ENCODE results near the gene DISC1. TPM values are rescaled to one million over a fixed set of nuclear protein-coding genes. Genes with fewer than 3 reads are reported as not detected.

The DISC1 gene
- total RNA-seq, 1 donor from 2014 or later, result 4.3 TPM

GRCh38 chr1:231856894-231857293, 230.3 kb downstream of the DISC1 start:
- intact Hi-C loops (cut with micrococcal nuclease), result no loop called here

GRCh38 chr1:231857609-231858135, 231.1 kb downstream of the DISC1 start:
- no peak for DNase-seq
- no peak for ATAC-seq
- intact Hi-C loops (cut with micrococcal nuclease), result no loop called here

More at GRCh38 chr1:231856894-231857293, 230.3 kb downstream of the DISC1 start:
- DNase-seq (no peak), ATAC-seq (no peak)

- ATAC-seq, result no peak
- intact Hi-C loops (cut with micrococcal nuclease), result loop anchor here (10.0 kb wide), 1 partner anchor 744 kb away; no protein-coding TSS in a partner anchor
- DNase-seq, result no peak
Measured at GRCh38 chr1:231860221-231861088, 233.9 kb downstream of the DISC1 start.

- DNase-seq, result no peak
- intact Hi-C loops (cut with micrococcal nuclease), result loop anchor here (10.0 kb wide), 1 partner anchor 743 kb away; no protein-coding TSS in a partner anchor
- ATAC-seq, result peak; percentile 96
Measured at GRCh38 chr1:231861541-231862481, 235.2 kb downstream of the DISC1 start.

GRCh38 chr1:231862611-231863010, 236.0 kb downstream of the DISC1 start:
- ATAC-seq, result peak; percentile 23
- DNase-seq, result peak; percentile 63
- intact Hi-C loops (cut with micrococcal nuclease), result loop anchor here (10.0 kb wide), 1 partner anchor 742 kb away; no protein-coding TSS in a partner anchor

GRCh38 chr1:231865331-231865730, 238.7 kb downstream of the DISC1 start:
- ATAC-seq (no peak), DNase-seq (no peak)
- intact Hi-C loops (cut with micrococcal nuclease), result loop anchor here (10.0 kb wide), 1 partner anchor 739 kb away; no protein-coding TSS in a partner anchor

- intact Hi-C loops (cut with micrococcal nuclease), result loop anchor here (10.0 kb wide), 1 partner anchor 738 kb away; no protein-coding TSS in a partner anchor
- ATAC-seq, result peak; percentile 45
- DNase-seq, result peak; percentile 61
Measured at GRCh38 chr1:231866392-231867331, 240.1 kb downstream of the DISC1 start.

- intact Hi-C loops (cut with micrococcal nuclease), result loop anchor here (10.0 kb wide), 1 partner anchor 737 kb away; no protein-coding TSS in a partner anchor
- peak; percentile 63 for ATAC-seq
- DNase-seq, result no peak
Measured at GRCh38 chr1:231867607-231868006, 241.0 kb downstream of the DISC1 start.

GRCh38 chr1:231869364-231869763, 242.8 kb downstream of the DISC1 start:
- peak; percentile 31 for ATAC-seq

GRCh38 chr1:231871471-231871870, 244.9 kb downstream of the DISC1 start:
- ATAC-seq (no peak), DNase-seq (no peak)
- intact Hi-C loops (cut with micrococcal nuclease), result no loop called here

More at GRCh38 chr1:231869364-231869763, 242.8 kb downstream of the DISC1 start:
- no peak for DNase-seq
- intact Hi-C loops (cut with micrococcal nuclease), result loop anchor here (10.0 kb wide), 1 partner anchor 735 kb away; no protein-coding TSS in a partner anchor

GRCh38 chr1:231871878-231872277, 245.3 kb downstream of the DISC1 start:
- intact Hi-C loops (cut with micrococcal nuclease), result no loop called here

GRCh38 chr1:231872461-231872910, 245.9 kb downstream of the DISC1 start:
- DNase-seq (no peak), ATAC-seq (no peak)
- intact Hi-C loops (cut with micrococcal nuclease), result no loop called here

More at GRCh38 chr1:231871878-231872277, 245.3 kb downstream of the DISC1 start:
- no peak for DNase-seq
- ATAC-seq, result no peak

GRCh38 chr1:231878737-231879136, 252.1 kb downstream of the DISC1 start:
- intact Hi-C loops (cut with micrococcal nuclease), result no loop called here
- ATAC-seq (no peak), DNase-seq (no peak)

- DNase-seq (no peak), ATAC-seq (no peak)
- intact Hi-C loops (cut with micrococcal nuclease), result no loop called here
Measured at GRCh38 chr1:231879296-231879695, 252.7 kb downstream of the DISC1 start.

- intact Hi-C loops (cut with micrococcal nuclease), result no loop called here
- ATAC-seq (no peak), DNase-seq (no peak)
Measured at GRCh38 chr1:231882333-231882732, 255.7 kb downstream of the DISC1 start.

- ATAC-seq (no peak), DNase-seq (no peak)
- intact Hi-C loops (cut with micrococcal nuclease), result no loop called here
Measured at GRCh38 chr1:231882790-231883189, 256.2 kb downstream of the DISC1 start.

- DNase-seq, result no peak
- no peak for ATAC-seq
- intact Hi-C loops (cut with micrococcal nuclease), result no loop called here
Measured at GRCh38 chr1:231883382-231883781, 256.8 kb downstream of the DISC1 start.

Data from left ventricle myocardium superior (tissue), 1 donor.